ENCODE results near the gene USP36. TPM values are rescaled to one million over a fixed set of nuclear protein-coding genes. Genes with fewer than 3 reads are reported as not detected.

USP36 gene
- total and polyA plus RNA-seq, 9 of the 15 experiments (the other 6 are each of a cell fraction or from before 2014, with no cell fraction given), result 6.4 to 72.8 (median 22.5) TPM

- peak in 1 of 2 experiments; percentile 52 for TF ChIP-seq AFF1 (IDR thresholded peaks at IDR 0.05; ENCODE audit: low read depth in 1 of 2, partially characterized antibody in 2 of 2)
- peak; percentile 95 for TF ChIP-seq ATF7 (IDR thresholded peaks at IDR 0.05)
- TF ChIP-seq FOXK2 (conservative IDR thresholded peaks at IDR 0.05 in 1 of 2, IDR thresholded peaks at IDR 0.05 in 1 of 2; ENCODE audit: low read depth in 2 of 2), result peak; percentile 95
- TF ChIP-seq DACH1 (IDR thresholded peaks at IDR 0.05; ENCODE audit: partially characterized antibody), result peak; percentile 64
- no peak for TF ChIP-seq CBFA2T3 (IDR thresholded peaks at IDR 0.05)
- peak; percentile 98 for TF ChIP-seq EP400 (IDR thresholded peaks at IDR 0.05)
- TF ChIP-seq NR2C2 (CRISPR knock-in tag; IDR thresholded peaks at IDR 0.05), result no peak
- TF ChIP-seq NR2C2 (tag; IDR thresholded peaks at IDR 0.05), result peak; percentile 82
- no peak for TF ChIP-seq AFF4 (CRISPR knock-in tag; IDR thresholded peaks at IDR 0.05)
- no peak for TF ChIP-seq COPS2 (conservative IDR thresholded peaks at IDR 0.05)
- peak; percentile 43; the same call in 1 of the 2 replicates for TF ChIP-seq MAFG (tag; conservative IDR thresholded peaks at IDR 0.05)
- TF ChIP-seq ATF1 (CRISPR knock-in tag; IDR thresholded peaks at IDR 0.05), result no peak
- peak; percentile 36; the same call in 1 of the 2 replicates for TF ChIP-seq ATF1 (tag; IDR thresholded peaks at IDR 0.05)
- TF ChIP-seq TFAP4 (CRISPR knock-in tag; IDR thresholded peaks at IDR 0.05; ENCODE audit: borderline replicate concordance), result peak; percentile 95
Observed at GRCh38 chr17:78862073-78863023, 21.7 kb upstream of the USP36 start (continued).

Data from K562 (cell line).